Neural cell (in vitro differentiated cells): Measurements from ENCODE around the gene CCS.

ENCODE experiments used
- CTCF ChIP-seq: fragments of 450-650 bp; IDR thresholded peaks from 2 replicates; pipeline ENCODE4 v1.5.1; 2014; ENCODE audit warnings: antibody characterized with exemption, mild to moderate bottlenecking, moderate library complexity; ENCODE audit not compliant: poor library complexity, severe bottlenecking
- EZH2 ChIP-seq: fragments of 200-600, 300-800 bp; shearing (Covaris generic), sonication (generic); IDR thresholded peaks from 2 replicates; pipeline ENCODE4 v1.6.1; 2014; ENCODE audit warnings: antibody characterized with exemption, low read length, borderline replicate concordance, mild to moderate bottlenecking; ENCODE audit not compliant: insufficient read depth, poor library complexity, severe bottlenecking
- MXI1 ChIP-seq: fragments of 450-650 bp; conservative IDR thresholded peaks from 2 replicates; pipeline ENCODE4 v1.6.1; 2014; ENCODE audit warnings: antibody characterized with exemption, mild to moderate bottlenecking; ENCODE audit not compliant: poor library complexity, severe bottlenecking
- POLR2AphosphoS5 ChIP-seq: IDR thresholded peaks from 2 replicates; pipeline ENCODE4 v1.6.1; 2012
- RAD21 ChIP-seq: fragments of 450-650 bp; conservative IDR thresholded peaks from 2 replicates; pipeline ENCODE4 v1.6.1; 2014; ENCODE audit warnings: antibody characterized with exemption, mild to moderate bottlenecking, moderate library complexity
- REST ChIP-seq: IDR thresholded peaks from 2 replicates; pipeline ENCODE4 v1.6.1; 2012; ENCODE audit warnings: borderline replicate concordance
- TAF1 ChIP-seq: IDR thresholded peaks from 2 replicates; pipeline ENCODE4 v1.6.1; 2012; ENCODE audit warnings: low read depth

- no peak for TF ChIP-seq CTCF
- no peak for TF ChIP-seq RAD21
- no peak for TF ChIP-seq POLR2AphosphoS5
- TF ChIP-seq MXI1: no peak
- TF ChIP-seq EZH2: no peak
- no peak for TF ChIP-seq TAF1
- TF ChIP-seq REST: no peak
Measured at GRCh38 chr11:66626926-66627325, 33.9 kb downstream of the CCS start.
